ENCODE measurements around the gene NEURL1B. TPM values are rescaled to one million over a fixed set of nuclear protein-coding genes. Genes with fewer than 3 reads are reported as not detected.

Gene NEURL1B
- total and polyA plus RNA-seq, 10 donors = 0.26 to 2.5 (median 1.2) TPM

DNA sequence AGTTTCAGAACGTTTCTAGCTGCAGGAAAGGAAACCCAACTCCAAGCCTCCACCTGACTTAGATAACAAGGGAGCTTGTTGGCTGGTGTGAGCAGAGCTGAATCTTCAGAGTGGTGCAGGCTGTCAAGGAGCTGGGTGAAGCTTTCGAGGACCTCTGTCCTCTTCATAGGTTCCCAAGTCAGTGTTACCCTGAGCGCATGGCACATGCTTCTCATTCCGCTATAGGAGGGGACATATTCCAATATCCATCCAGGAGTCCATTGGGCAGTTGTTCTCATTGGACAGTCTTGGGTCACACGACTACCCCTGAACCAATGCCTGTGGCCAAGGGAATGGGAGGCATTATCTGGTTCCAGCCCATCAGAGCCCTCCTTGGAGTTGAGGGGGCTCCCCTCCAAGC, 79.6 kb downstream of the NEURL1B start:
- TF ChIP-seq POLR2A (IDR thresholded peaks at IDR 0.05) = no peak
- TF ChIP-seq, protein P1, sequence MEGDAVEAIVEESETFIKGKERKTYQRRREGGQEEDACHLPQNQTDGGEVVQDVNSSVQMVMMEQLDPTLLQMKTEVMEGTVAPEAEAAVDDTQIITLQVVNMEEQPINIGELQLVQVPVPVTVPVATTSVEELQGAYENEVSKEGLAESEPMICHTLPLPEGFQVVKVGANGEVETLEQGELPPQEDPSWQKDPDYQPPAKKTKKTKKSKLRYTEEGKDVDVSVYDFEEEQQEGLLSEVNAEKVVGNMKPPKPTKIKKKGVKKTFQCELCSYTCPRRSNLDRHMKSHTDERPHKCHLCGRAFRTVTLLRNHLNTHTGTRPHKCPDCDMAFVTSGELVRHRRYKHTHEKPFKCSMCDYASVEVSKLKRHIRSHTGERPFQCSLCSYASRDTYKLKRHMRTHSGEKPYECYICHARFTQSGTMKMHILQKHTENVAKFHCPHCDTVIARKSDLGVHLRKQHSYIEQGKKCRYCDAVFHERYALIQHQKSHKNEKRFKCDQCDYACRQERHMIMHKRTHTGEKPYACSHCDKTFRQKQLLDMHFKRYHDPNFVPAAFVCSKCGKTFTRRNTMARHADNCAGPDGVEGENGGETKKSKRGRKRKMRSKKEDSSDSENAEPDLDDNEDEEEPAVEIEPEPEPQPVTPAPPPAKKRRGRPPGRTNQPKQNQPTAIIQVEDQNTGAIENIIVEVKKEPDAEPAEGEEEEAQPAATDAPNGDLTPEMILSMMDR (IDR thresholded peaks at IDR 0.05 in 8 of 11, conservative IDR thresholded peaks at IDR 0.05 in 3 of 11) = no peak
- WGBS, 5 donors = 71 to 82% (median 80%) methylated on average over 4 to 5 of the region's 5 CpGs
- no peak for DNase-seq
- no peaks in the 10 kb centered on the region for H3K27me3 ChIP-seq (replicated peaks in 1 of 7)
- H3K36me3 ChIP-seq = no peaks in the 10 kb centered on the region
- no peak overlapping the region for H3K4me3 ChIP-seq
- H3K27ac ChIP-seq = no peak overlapping the region
- intact Hi-C loops (cut with DNase I; ENCODE audit: low total_unique reads) = no loop called here
- H3K9me3 ChIP-seq = no peaks in the 10 kb centered on the region
- peaks cover 17 to 44% (median 37%) of the 10 kb centered on the region in 6 donors for H3K4me1 ChIP-seq

DNA sequence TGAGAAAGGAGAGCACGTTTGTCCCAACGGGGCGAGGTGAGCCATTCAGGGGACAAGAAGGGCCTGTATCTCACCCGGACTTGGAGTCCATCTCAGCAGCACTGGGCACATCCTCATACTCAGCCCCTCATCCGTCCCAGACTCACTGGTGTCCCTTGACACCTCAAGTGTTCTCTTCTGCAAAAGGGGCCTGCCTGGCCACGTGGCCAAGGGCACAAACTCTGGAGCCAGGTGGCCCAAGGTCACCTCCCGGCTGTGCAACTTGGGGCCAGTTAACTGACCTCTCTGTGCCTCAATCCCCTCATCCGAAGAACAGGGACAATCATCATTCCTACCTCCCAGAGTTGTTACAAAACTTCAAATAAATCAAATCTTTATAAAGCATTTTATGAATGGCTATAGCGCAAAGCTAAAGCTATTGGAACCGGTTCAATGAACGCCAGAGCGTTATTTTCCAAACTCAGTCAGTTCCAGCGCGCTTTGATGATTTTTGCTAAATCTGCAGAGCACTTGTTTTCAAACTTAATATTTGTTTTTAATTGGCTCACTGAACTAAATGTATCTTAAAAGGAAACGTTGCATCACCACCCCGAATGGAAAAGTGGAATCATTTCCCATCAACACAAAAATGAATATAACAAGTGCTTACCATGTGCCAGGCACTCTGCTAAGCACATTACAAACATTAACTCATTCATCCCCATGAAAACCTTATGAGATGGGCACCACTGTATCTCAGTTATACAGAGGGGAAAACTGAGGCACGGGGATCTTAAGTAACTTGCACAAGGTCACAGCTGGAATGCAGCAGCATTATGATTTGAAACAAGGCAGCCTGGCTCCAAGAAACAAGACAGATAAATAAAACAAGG, 80.6 kb downstream of the NEURL1B start:
- Histone ChIP-seq H3K36me3 (no peaks in the 10 kb centered on the region), H3K27ac (peak overlapping the region in 5 of 8 donors; percentile 33 to 63 (median 52)), H3K9me3 (no peaks in the 10 kb centered on the region), H3K27me3 (replicated peaks in 1 of 7) (no peaks in the 10 kb centered on the region), H3K4me3 (no peak overlapping the region), H3K4me1 (peaks cover 6 to 34% (median 29%) of the 10 kb centered on the region in 6 donors)
- DNase-seq = no peak
- 52 to 68% (median 58%) methylated on average over 17 of the region's 17 CpGs for WGBS, 5 donors
- peak in 1 of 3 donors; percentile 19 for TF ChIP-seq POLR2AphosphoS5 (IDR thresholded peaks at IDR 0.05)
- TF ChIP-seq, protein P1 (IDR thresholded peaks at IDR 0.05 in 8 of 11, conservative IDR thresholded peaks at IDR 0.05 in 3 of 11) = no peak
- intact Hi-C loops (cut with DNase I; ENCODE audit: low total_unique reads) = no loop called here

DNA sequence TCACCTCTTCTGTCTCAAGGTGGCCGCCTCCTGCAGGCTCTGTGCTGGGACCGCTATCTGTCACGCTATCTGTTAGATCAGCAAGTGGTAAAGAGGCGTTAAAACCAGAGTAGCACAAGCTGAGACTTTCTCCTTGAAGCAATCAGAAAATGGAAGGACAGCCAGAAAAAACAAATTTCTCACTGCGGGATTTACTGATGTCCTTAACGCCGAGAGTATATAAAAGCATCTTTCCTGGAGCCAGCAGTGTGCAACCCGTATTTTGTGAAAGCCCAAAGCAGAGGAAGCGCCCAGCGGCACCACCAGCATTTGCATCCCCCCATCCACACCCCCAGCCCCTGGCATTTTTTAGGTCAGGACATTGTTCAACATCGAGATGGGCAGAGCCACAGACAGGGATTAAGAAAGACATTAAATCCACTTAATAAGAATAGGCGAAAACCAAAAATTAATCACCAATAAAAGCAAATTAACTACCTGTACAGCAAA, 81.3 kb downstream of the NEURL1B start:
- Histone ChIP-seq H3K36me3 (no peaks in the 10 kb centered on the region), H3K27ac (peak overlapping the region in 4 of 8 donors; percentile 33 to 63 (median 56)), H3K4me3 (no peak overlapping the region), H3K4me1 (peaks cover 6 to 28% (median 22%) of the 10 kb centered on the region in 6 donors), H3K9me3 (no peaks in the 10 kb centered on the region), H3K27me3 (replicated peaks in 1 of 7) (no peaks in the 10 kb centered on the region)
- 68 to 83% (median 71%) methylated on average over 12 of the region's 12 CpGs for WGBS, 5 donors
- TF ChIP-seq POLR2AphosphoS5 (IDR thresholded peaks at IDR 0.05) (no peak), POLR2A (IDR thresholded peaks at IDR 0.05) (no peak)
- TF ChIP-seq, protein P1 (IDR thresholded peaks at IDR 0.05 in 8 of 11, conservative IDR thresholded peaks at IDR 0.05 in 3 of 11) = no peak
- no peak for DNase-seq
- intact Hi-C loops (cut with DNase I; ENCODE audit: low total_unique reads) = no loop called here

DNA sequence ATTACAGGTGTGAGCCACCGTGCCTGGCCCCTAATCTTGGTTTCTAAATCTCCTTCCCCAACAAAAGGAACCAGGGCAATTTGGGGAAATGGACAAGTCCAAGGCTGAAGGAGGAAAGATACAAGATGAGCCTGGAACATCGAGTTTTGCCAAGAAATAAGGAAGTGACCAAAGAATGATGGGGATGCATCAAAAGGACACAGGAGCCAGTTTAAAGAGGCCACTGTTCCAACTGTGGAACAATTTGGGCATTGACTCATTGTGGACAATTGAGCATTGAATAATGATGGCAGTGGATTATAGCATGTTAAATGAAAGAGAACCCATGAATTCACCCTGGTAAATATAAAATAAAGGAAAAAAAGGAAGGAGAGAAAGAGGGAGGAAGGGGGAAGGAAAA, 82.4 kb downstream of the NEURL1B start:
- TF ChIP-seq, protein P1 (IDR thresholded peaks at IDR 0.05 in 8 of 11, conservative IDR thresholded peaks at IDR 0.05 in 3 of 11) = no peak
- no peak for TF ChIP-seq POLR2A (IDR thresholded peaks at IDR 0.05)
- TF ChIP-seq POLR2AphosphoS5 (IDR thresholded peaks at IDR 0.05) = no peak
- Histone ChIP-seq H3K4me3 (no peak overlapping the region), H3K36me3 (no peaks in the 10 kb centered on the region), H3K4me1 (peaks cover 6 to 23% (median 20%) of the 10 kb centered on the region in 6 donors), H3K27me3 (replicated peaks in 1 of 7) (no peaks in the 10 kb centered on the region), H3K9me3 (no peaks in the 10 kb centered on the region), H3K27ac (no peak overlapping the region)
- 55 to 70% (median 58%) methylated on average over 2 of the region's 2 CpGs for WGBS, 5 donors
- no peak for DNase-seq
- intact Hi-C loops (cut with DNase I; ENCODE audit: low total_unique reads) = no loop called here

All from spleen (tissue), 11 donors.